Kidney capillary endothelial cell (primary cell): ENCODE results near the gene NAV3.

ENCODE experiments used
- DNase-seq: peaks from one replicate; pipeline ENCODE4 v3.0.0-alpha.2; 2018; ENCODE audit warnings: low spot score

Gene NAV3

GRCh38 chr12:77983859-77984258 is 153.2 kb downstream of the NAV3 start:
- DNase-seq, result no peak

DNA sequence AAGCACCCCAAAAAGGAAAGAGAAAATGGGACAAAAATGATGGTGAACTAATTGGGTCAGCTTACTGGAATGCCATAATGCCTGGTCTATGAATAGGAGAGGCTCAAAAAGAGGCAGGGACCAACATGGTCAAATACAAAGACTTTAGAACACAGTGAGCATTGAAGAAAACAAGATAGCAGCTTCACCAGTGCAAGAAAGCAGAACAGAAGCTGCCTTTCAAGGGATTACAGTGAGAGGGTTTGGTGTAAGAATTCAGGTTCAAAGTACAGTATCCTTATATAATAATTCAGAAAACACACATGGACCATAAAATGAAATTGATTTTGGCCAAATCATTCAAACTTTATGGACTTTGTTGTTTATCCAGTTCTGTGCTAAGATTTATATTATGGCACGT is 162.1 kb downstream of the NAV3 start:
- no peak for DNase-seq

DNA sequence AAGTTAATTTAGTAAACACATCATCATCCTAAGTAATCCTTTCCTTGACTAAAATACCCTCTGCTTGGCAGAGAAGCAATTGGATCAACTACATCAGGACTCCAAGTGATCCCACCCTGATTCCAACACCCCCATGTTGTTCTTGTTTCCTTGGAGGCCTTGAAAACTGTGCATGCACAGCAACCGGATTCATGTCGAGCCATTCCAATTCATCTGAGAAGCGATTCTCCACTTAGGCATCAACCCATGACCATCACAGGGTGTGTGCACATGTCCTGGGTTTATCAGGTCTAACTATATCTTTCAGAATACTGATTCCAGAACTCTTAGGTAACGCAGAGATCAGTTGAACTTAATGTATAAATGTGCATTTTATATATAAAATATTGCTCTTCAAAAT is 163.0 kb downstream of the NAV3 start:
- no peak for DNase-seq

- DNase-seq, result no peak
Measured at GRCh38 chr12:77995436-77996167, 164.9 kb downstream of the NAV3 start.

- DNase-seq, result no peak
Measured at GRCh38 chr12:77996670-77997069, 166.0 kb downstream of the NAV3 start.

DNA sequence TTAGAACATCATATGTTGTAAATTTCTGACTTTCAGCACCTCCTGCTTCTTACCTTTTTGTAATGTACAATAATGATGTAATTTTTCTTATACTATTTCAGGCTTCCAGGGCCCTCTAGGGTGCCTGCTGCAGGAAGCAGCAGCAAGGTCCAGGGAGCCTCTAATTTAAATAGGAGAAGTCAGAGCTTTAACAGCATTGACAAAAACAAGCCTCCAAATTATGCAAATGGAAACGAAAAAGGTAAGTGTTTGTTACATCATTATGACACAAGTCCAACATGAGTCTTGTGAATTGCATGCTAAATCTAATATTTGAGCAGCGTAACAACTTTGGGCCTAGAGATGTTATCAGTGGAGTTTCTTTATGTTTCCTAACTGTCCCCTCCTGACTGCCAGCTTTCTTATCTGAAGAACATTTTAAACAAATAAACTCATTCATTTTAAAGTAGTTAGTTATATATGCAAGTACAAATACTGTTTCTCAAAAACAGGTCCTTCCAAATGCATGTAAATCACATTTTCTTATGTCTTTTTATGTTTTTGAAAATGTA is 167.6 kb downstream of the NAV3 start:
- DNase-seq, result no peak

- DNase-seq, result no peak
Measured at GRCh38 chr12:77999074-77999715, 168.5 kb downstream of the NAV3 start.

- DNase-seq, result no peak
Measured at GRCh38 chr12:78002878-78003277, 172.2 kb downstream of the NAV3 start.

DNA sequence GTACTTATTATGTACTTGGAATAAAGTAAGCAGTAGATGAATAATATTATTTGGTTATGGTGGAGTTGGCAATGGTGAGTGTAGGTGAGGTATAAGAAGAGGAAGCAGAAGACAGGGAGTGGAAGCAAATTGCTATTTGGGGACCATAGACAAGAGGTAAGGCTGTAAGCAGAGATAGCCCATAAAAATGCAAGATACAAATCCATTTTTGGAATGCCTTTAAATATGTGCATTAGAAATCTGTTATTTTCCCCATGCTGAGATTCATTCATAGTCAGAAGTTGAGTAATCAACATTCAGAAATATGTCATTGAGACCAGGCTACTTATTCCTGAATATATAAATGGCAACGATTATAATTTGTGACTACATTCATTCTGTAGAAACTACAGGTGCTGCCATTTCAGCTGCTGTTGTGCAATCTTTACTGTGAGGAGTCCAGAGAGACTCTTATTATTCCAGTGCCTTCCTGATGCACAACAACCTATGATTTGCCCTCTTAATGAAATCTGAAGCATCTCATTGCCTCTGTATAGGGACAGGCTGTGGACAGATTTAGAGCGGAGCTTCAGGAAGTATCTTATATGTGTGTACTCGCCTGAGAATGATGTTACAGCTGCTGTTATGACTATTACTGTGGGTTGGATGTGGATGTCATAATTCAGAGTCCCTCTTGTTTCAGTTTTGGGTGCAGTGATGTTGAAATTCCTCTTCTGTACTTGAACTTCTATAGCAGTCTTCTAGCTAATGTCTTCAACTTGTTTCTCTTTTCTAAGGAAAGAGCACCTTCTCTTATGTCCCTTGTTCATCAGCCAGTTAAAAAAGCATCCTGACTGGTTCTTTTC is 173.8 kb downstream of the NAV3 start:
- DNase-seq, result no peak

DNA sequence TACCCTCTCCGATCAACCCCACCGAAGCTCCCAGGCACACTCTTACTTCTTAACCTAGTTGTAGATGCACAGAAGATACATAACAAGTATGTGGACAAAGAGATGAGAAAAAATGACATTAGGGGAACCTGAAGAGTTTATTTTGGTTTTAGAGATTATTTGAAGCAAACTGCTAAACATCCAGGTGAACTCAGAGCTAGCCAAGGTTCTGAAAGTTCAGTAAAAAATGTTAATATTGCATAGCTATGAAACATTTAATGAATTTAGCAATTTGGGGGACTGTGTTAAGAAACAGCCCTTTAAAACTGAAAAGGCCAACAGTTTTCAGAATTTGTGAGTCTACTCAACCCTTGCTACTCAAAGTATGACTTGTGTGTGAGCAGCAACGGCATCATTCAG is 174.4 kb downstream of the NAV3 start:
- DNase-seq, result no peak

- no peak for DNase-seq
Measured at GRCh38 chr12:78007173-78007572, 176.5 kb downstream of the NAV3 start.

- DNase-seq, result no peak
Measured at GRCh38 chr12:78009031-78009430, 178.3 kb downstream of the NAV3 start.

DNA sequence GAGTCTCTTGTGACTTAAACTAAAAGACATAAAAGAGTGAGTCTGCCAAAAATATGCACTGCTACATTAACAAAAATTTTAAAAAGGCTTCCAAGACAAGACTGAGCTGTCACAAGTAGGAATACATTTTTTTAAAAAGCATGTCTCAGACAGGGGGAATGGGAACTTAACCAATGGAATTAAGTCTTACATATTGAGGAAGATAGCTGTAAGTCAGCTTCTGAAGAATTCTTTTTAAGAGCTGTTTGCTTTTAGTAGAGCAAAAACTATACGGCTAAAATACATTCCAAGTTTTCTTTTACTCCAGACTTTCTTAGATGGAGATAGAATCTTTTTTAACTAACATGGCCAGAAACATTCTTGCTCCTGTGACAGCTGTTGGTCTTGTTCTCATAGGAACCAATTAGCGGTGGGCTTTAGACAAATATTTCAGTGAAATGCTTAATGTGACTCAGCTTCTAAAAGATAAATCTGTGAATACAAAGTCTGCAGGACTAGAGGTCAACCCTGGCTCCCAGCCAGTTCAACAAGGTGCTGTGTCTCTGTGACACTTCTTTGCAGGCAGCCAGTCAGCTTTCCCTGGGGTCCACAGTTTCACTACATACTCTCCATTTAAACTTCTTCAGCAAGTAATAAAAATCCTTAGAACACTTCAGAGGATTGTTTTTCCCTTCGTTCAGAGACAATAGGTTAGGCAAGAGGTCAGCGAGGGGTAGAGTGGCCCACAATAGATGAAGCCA is 187.6 kb downstream of the NAV3 start:
- no peak for DNase-seq

DNA sequence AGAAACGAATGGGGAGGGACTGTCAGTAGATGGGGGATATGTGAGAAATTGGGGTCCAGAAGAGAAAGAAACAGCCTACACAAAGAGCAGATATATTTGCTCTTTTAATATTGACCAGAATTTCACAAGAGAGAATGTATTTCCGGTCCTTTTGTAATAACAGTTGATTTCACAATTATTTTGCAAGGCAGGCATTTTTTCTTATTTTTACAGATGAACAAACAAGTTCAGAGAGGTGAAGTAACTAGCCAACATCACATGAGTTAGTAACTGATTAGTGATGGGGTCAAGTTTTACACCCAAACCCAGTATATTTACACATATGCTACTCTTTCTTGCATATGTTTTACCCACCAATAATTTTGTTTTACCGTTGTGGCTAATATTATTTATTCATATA is 188.2 kb downstream of the NAV3 start:
- DNase-seq, result no peak

DNA sequence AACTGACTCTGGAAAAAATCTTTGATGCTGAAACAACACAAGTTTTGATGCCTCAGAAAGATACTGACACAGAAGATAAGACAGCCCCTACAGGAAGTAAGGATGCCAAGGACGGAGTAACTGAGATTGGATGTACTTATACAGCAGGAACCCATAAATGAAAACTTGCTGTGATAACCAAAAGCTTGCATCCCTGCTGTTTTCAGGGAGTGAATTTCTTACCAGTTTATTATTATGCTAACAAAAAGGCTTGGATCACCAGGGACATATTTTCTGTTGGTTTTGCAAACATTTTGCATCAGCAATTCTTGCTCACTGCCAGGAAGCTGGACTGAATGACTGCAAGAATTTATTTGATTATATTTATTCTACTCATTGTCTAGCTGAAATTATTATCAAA is 197.7 kb downstream of the NAV3 start:
- DNase-seq, result no peak

DNA sequence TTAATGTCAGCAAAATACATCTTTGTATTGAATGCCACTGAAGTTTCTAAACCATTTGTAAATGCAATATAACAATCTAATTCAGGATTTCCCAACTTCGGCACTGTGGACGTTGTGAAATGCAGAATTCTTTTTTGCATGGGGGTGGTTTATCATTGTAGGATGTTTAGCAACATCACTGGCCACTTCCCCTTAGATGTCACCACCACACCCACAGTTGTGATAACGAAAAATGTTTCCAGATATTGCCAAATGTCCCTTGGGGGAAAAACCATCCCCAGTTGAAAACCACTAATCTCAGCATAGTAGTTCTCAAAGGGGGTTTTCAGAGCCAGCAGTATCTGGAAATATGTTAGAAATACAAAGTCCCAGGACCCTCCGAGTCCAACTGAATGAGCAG is 203.3 kb downstream of the NAV3 start:
- no peak for DNase-seq

DNA sequence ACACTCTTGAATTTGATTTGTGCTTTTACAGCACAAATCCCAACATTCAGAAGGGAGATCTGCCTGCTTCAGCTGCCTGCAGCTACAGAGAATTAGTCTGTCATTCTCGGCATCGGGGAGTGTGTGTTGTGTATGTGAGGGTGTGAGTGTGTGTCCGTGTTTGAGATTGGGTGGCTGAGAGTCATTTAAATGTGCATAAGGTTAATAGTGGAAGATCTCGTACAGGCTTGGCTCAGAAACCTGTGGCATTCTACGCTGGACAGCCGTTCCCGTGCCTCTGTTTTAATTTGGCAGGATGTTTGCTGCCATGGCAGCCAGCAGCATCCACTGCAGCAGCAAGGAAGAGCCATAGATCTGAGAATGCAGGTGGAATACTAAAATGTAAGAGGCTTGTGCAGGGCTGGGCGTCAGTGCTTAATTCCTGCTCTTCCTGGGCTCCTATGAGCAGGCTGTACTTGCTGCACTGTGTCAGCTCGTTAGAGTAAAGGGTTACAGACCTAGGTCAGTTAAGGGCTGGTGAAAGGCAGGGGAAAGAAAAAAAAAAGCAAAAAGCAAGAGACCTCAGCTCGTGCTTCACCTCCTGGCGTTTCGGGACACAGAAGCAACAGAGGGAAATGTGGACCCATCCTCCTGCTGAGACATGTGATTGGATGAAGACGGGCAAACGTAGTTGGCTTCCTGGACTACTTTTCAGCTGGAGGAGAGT is 205.4 kb downstream of the NAV3 start:
- no peak for DNase-seq

DNA sequence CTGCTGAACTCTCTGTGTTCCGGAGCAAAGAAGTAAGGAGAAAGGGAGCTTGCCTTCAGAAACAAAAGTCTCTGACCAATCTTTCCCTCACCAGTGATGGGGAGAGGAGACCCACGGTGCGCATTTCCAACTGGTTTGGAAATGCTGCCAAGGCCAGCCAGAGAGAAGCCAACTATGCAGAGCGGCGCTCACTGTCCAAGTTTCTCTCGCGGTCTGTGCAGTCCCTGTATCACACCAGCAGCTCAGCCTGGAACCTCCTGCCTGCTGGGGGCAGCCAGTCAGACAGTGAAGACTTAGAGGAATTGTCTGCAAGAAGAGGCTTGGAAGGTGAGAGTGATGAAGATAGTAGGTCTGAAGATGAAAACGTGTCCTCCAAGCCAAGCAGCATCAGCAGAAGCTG is 206.2 kb downstream of the NAV3 start:
- DNase-seq, result no peak

- DNase-seq, result no peak
Measured at GRCh38 chr12:78037707-78038106, 207.0 kb downstream of the NAV3 start.

DNA sequence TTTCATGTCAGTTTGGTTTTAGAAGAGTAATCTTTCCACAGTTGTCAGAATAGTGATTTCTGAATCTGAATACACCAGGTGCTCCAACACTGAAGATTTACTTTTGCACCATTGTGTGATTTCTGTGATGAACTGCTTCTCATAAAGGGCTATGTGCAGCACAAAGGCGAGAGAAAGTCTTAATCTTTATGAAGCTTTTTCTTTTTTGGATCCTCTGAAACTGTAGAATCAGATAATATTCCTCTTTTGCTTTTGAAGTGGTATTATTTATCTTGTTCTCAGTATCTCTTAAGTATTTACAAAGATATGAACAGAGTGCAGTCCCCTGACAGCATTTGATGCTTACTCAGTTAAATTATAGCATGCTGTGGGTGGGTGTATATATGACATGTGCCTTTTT is 207.8 kb downstream of the NAV3 start:
- DNase-seq, result no peak

DNA sequence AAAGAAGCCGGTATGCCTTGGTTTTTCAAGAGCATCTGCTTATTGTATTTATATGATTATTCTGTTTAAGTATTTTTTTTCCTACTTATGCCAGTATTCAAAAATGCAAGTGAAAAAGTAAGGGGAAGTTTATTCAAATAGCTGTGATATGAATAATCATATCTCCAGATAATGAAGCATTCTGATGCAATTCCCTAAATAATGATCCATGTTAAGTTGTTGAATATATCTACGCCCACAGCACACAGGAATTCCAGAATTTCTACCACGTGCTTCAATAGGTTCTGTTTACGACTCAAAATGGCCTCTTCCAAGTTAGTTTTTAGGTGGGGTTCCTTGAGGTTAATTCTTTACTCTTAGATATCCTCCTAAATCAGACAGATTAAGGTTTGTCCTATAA is 208.3 kb downstream of the NAV3 start:
- DNase-seq, result no peak
